HCT116 (cell line): ENCODE results near the gene KCTD15. TPM values are rescaled to one million over a fixed set of nuclear protein-coding genes. Genes with fewer than 3 reads are reported as not detected.

Source experiments
- ATAC-seq: fragments of 200-7000 bp; cut with Tn5 transposase; 2 replicates; pipeline ENCODE4 v1.9.1; 2020; ENCODE audit warnings: mild to moderate bottlenecking, moderate library complexity
- BruUV-seq: library from RNA; stranded (reverse); fragments of 400-500 nt; replicated peaks from 2 replicates; lab custom pipeline; 2021; lab: Mats Ljungman, UMichigan
- CTCF ChIA-PET: fragments of 300-600 bp; sonication (Branson Sonifier 250); formaldehyde crosslinking; loops from one replicate; lab custom pipeline; 2021; ENCODE audit warnings: antibody characterized with exemption; lab: Charles Lee
- POLR2A ChIA-PET: fragments of 300-600, 350-600 bp; sonication (Branson Sonifier 250); formaldehyde crosslinking; loops from one replicate; lab custom pipeline; 2021; ENCODE audit warnings: antibody characterized with exemption; lab: Charles Lee
- RAD21 ChIA-PET, 2 experiments: fragments of 300-600 bp; sonication (Branson Sonifier 250); formaldehyde crosslinking; loops; one replicate each; lab custom pipeline; 2023; ENCODE audit warnings: low total read pairs in 2 of 2; ENCODE audit not compliant: uncharacterized antibody in 2 of 2, unreplicated experiment in 2 of 2, low non-redundant PET in 1 of 2; lab: Charles Lee
- DNase-seq: peaks from one replicate; pipeline ENCODE4 v3.0.0-alpha.2; 2010; ENCODE audit warnings: low read depth, low spot score
- H2AFZ ChIP-seq: fragments of 200-600 bp; shearing (Covaris generic), sonication (generic); 2 replicates; pipeline ENCODE4 v1.6.1; 2017; ENCODE audit warnings: low read depth, mixed run types, mixed read lengths, antibody characterized with exemption, low read length; ENCODE audit not compliant: poor library complexity, severe bottlenecking
- H3K27ac ChIP-seq: 2 replicates; pipeline ENCODE4 v1.5.1; 2012; ENCODE audit warnings: low read depth, low read length
- H3K27me3 ChIP-seq: fragments of 200-600 bp; sonication (generic); 2 replicates; pipeline ENCODE4 v1.6.1; 2016; ENCODE audit warnings: mixed run types, low read length, mixed read lengths; ENCODE audit not compliant: insufficient read depth
- H3K36me3 ChIP-seq, 2 experiments: fragments of 200-500 bp in 1 of 2; fragments of 200-600 bp in 1 of 2; sonication (Bioruptor generic) in 1 of 2; sonication (generic) in 1 of 2; 2 replicates each; pipeline versions ENCODE4 v1.5.1 to v1.6.1; 2014 to 2016; ENCODE audit warnings: low read length in 2 of 2, inconsistent platforms in 1 of 2, mixed read lengths in 1 of 2, mixed run types in 1 of 2; ENCODE audit not compliant: insufficient read depth in 2 of 2, control insufficient read depth in 1 of 2
- H3K4me1 ChIP-seq, 2 experiments: fragments of 200-600 bp in 1 of 2; sonication (generic) in 1 of 2; 2 replicates each; pipeline versions ENCODE4 v1.5.1 to v1.6.1; 2012 to 2017; ENCODE audit warnings: low read length in 2 of 2, inconsistent platforms in 1 of 2, mild to moderate bottlenecking in 1 of 2, mixed read lengths in 1 of 2, mixed run types in 1 of 2, moderate library complexity in 1 of 2; ENCODE audit not compliant: insufficient read depth in 2 of 2, control insufficient read depth in 1 of 2
- H3K4me2 ChIP-seq: fragments of 200-600 bp; sonication (generic); 2 replicates; pipeline ENCODE4 v1.6.1; 2017; ENCODE audit warnings: mixed run types, low read length, mixed read lengths
- H3K4me3 ChIP-seq, 2 experiments: fragments of 200-600 bp in 1 of 2; sonication (generic) in 1 of 2; replicated peaks in 1 of 2; 2 replicates each; pipeline ENCODE4 v1.5.1; 2011 to 2016; ENCODE audit warnings: low read length in 2 of 2, control low read depth in 1 of 2, low read depth in 1 of 2, mild to moderate bottlenecking in 1 of 2, mixed read lengths in 1 of 2, mixed run types in 1 of 2
- H3K79me2 ChIP-seq: fragments of 200-600 bp; sonication (generic); 2 replicates; pipeline ENCODE4 v1.6.1; 2017; ENCODE audit warnings: mild to moderate bottlenecking, mixed run types, low read length, moderate library complexity, mixed read lengths; ENCODE audit not compliant: insufficient read depth
- H3K9ac ChIP-seq: fragments of 200-600 bp; sonication (generic); 2 replicates; pipeline ENCODE4 v1.6.1; 2016; ENCODE audit warnings: low read length, mixed read lengths
- H3K9me2 ChIP-seq: fragments of 200-600 bp; sonication (generic), shearing (Covaris generic); 2 replicates; pipeline ENCODE4 v1.6.1; 2017; ENCODE audit warnings: mixed run types, mild to moderate bottlenecking, moderate library complexity; ENCODE audit not compliant: insufficient read depth
- H3K9me3 ChIP-seq, 2 experiments: fragments of 200-500 bp in 1 of 2; fragments of 200-600 bp in 1 of 2; sonication (Bioruptor generic) in 1 of 2; sonication (generic) in 1 of 2; 2 replicates each; pipeline ENCODE4 v1.6.1; 2014 to 2017; ENCODE audit warnings: low read length in 2 of 2, mixed read lengths in 2 of 2, inconsistent platforms in 1 of 2, low read depth in 1 of 2, mild to moderate bottlenecking in 1 of 2, mixed run types in 1 of 2, moderate library complexity in 1 of 2; ENCODE audit not compliant: control insufficient read depth in 1 of 2, insufficient read depth in 1 of 2
- H4K20me1 ChIP-seq: fragments of 200-600 bp; sonication (generic), shearing (Covaris generic); 2 replicates; pipeline ENCODE4 v1.6.1; 2017; ENCODE audit warnings: mixed run types, mild to moderate bottlenecking, moderate library complexity; ENCODE audit not compliant: insufficient read depth
- CBX3 ChIP-seq: IDR thresholded peaks from 2 replicates; pipeline ENCODE4 v1.6.1; 2012; ENCODE audit warnings: low read depth
- ELF1 ChIP-seq: IDR thresholded peaks from 2 replicates; pipeline ENCODE4 v1.6.1; 2012; ENCODE audit warnings: low read depth, borderline replicate concordance
- EZH2 ChIP-seq: fragments of 200-600 bp; sonication (generic); IDR thresholded peaks from 2 replicates; pipeline ENCODE4 v1.6.1; 2017; ENCODE audit warnings: antibody characterized with exemption, mixed run types
- EZH2phosphoT487 ChIP-seq: fragments of 200-600 bp; IDR thresholded peaks from 2 replicates; pipeline ENCODE4 v1.6.1; 2018; ENCODE audit warnings: antibody characterized with exemption, borderline replicate concordance
- FOSL1 ChIP-seq: IDR thresholded peaks from 2 replicates; pipeline ENCODE4 v1.6.1; 2012; ENCODE audit warnings: low read depth
- POLR2A ChIP-seq: IDR thresholded peaks from 2 replicates; pipeline ENCODE4 v1.7.0; 2011; ENCODE audit warnings: borderline replicate concordance; ENCODE audit not compliant: insufficient read depth, insufficient read length; ENCODE audit errors: extremely low read depth
- SP1 ChIP-seq: IDR thresholded peaks from 2 replicates; pipeline ENCODE4 v1.6.1; 2012; ENCODE audit warnings: low read depth
- SRF ChIP-seq: IDR thresholded peaks from 2 replicates; pipeline ENCODE4 v1.6.1; 2012; ENCODE audit warnings: low read depth
- TCF7L2 ChIP-seq: IDR thresholded peaks from 2 replicates; pipeline ENCODE4 v1.7.0; 2011; ENCODE audit warnings: borderline replicate concordance, inconsistent platforms; ENCODE audit not compliant: insufficient read depth, insufficient read length; ENCODE audit errors: extremely low read depth
- YY1 ChIP-seq: IDR thresholded peaks from 2 replicates; pipeline ENCODE4 v1.6.1; 2011; ENCODE audit warnings: low read length, low read depth, moderate library complexity, mild to moderate bottlenecking; ENCODE audit not compliant: insufficient replicate concordance; ENCODE audit errors: extremely low read depth
- ZFX ChIP-seq: fragments of 450-650 bp; IDR thresholded peaks from 2 replicates; pipeline ENCODE4 v1.6.1; 2017
- ZNF274 ChIP-seq: fragments of 200-500 bp; sonication (Bioruptor generic); IDR thresholded peaks from 2 replicates; pipeline ENCODE4 v1.6.1; 2014; ENCODE audit warnings: mild to moderate bottlenecking, low read depth, low read length, inconsistent platforms
- intact Hi-C: fragments of 100-400 bp; cut with micrococcal nuclease; formaldehyde crosslinking; loops from 2 replicates; pipeline ENCODE4 v1.10.0; 2022
- total RNA-seq: library from RNA; stranded (reverse); gene quantifications from one replicate; pipeline ENCODE4 v1.2.1, GENCODE V29; 2021; ENCODE audit not compliant: unreplicated experiment
- TF ChIP-seq, protein P1 (sequence below): IDR thresholded peaks from 2 replicates; pipeline ENCODE4 v1.6.1; 2012
- TF ChIP-seq, protein P2 (sequence below): IDR thresholded peaks from 2 replicates; pipeline ENCODE4 v1.6.1; 2011; ENCODE audit warnings: mild to moderate bottlenecking, low read length, moderate library complexity; ENCODE audit not compliant: insufficient replicate concordance; ENCODE audit errors: extremely low read depth
- TF ChIP-seq, protein P3 (sequence below), 3 experiments: fragments of 200-600 bp in 1 of 3; sonication (generic) in 1 of 3; IDR thresholded peaks in 2 of 3; conservative IDR thresholded peaks in 1 of 3; 2 replicates each; pipeline ENCODE4 v1.5.1; 2012 to 2017; ENCODE audit warnings: low read depth in 2 of 3, low read length in 2 of 3, antibody characterized with exemption in 1 of 3, borderline replicate concordance in 1 of 3, control low read depth in 1 of 3, mild to moderate bottlenecking in 1 of 3, mixed read lengths in 1 of 3, mixed run types in 1 of 3, moderate library complexity in 1 of 3; ENCODE audit not compliant: insufficient read depth in 1 of 3

Gene KCTD15
- total RNA-seq, 1 experiment from 2014 or later: 29.2 TPM

DNA sequence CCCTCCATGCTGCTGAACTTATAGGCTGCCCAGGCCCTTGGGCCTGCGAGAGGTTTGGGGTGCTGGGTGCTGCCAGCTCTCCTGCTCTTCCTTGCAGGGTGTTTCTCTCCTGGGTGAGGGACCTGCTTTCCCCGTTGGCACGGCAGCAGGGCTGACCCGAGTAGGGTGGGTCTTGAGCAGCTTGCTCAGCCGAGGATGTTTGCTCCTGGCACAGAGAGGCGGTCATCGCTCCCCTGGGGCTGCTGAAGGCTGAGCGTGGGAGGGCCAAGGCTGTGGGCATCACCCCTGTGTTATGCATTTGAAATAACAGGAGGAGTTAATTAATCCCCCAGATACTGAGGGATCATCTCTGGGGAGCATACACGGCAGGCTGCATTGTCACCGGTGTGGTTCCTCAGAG, 5.3 kb downstream of the KCTD15 start:
- no peak overlapping the region for H3K9ac ChIP-seq
- RAD21 ChIA-PET: no interaction called here
- H3K36me3 ChIP-seq: no peaks in the 10 kb centered on the region; a peak in 1 of 4 replicates

More for the DNA sequence above, 5.3 kb downstream of the KCTD15 start:
- H3K9me3 ChIP-seq: no peaks in the 10 kb centered on the region
- BruUV-seq: no TSS peak
- no peak for DNase-seq
- H3K27ac ChIP-seq: no peak overlapping the region
- H3K4me1 ChIP-seq: peaks cover 0 to 7% of the 10 kb centered on the region in 2 experiments; a peak in 1 of 4 replicates
- TF ChIP-seq ELF1 (no peak), ZFX (no peak), EZH2phosphoT487 (no peak), ZNF274 (no peak), EZH2 (no peak), CBX3 (no peak), TCF7L2 (no peak), FOSL1 (no peak), POLR2A (no peak), YY1 (no peak), SRF (no peak), SP1 (no peak)
- TF ChIP-seq, protein P1, sequence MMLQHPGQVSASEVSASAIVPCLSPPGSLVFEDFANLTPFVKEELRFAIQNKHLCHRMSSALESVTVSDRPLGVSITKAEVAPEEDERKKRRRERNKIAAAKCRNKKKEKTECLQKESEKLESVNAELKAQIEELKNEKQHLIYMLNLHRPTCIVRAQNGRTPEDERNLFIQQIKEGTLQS: no peak
- TF ChIP-seq, protein P2, sequence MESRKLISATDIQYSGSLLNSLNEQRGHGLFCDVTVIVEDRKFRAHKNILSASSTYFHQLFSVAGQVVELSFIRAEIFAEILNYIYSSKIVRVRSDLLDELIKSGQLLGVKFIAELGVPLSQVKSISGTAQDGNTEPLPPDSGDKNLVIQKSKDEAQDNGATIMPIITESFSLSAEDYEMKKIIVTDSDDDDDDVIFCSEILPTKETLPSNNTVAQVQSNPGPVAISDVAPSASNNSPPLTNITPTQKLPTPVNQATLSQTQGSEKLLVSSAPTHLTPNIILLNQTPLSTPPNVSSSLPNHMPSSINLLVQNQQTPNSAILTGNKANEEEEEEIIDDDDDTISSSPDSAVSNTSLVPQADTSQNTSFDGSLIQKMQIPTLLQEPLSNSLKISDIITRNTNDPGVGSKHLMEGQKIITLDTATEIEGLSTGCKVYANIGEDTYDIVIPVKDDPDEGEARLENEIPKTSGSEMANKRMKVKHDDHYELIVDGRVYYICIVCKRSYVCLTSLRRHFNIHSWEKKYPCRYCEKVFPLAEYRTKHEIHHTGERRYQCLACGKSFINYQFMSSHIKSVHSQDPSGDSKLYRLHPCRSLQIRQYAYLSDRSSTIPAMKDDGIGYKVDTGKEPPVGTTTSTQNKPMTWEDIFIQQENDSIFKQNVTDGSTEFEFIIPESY: no peak
- TF ChIP-seq, protein P3, sequence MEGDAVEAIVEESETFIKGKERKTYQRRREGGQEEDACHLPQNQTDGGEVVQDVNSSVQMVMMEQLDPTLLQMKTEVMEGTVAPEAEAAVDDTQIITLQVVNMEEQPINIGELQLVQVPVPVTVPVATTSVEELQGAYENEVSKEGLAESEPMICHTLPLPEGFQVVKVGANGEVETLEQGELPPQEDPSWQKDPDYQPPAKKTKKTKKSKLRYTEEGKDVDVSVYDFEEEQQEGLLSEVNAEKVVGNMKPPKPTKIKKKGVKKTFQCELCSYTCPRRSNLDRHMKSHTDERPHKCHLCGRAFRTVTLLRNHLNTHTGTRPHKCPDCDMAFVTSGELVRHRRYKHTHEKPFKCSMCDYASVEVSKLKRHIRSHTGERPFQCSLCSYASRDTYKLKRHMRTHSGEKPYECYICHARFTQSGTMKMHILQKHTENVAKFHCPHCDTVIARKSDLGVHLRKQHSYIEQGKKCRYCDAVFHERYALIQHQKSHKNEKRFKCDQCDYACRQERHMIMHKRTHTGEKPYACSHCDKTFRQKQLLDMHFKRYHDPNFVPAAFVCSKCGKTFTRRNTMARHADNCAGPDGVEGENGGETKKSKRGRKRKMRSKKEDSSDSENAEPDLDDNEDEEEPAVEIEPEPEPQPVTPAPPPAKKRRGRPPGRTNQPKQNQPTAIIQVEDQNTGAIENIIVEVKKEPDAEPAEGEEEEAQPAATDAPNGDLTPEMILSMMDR (IDR thresholded peaks at IDR 0.05 in 2 of 3, conservative IDR thresholded peaks at IDR 0.05 in 1 of 3; ENCODE audit: borderline replicate concordance in 1 of 3, insufficient read depth in 1 of 3, low read depth in 2 of 3, low read length in 2 of 3): no peak
- no peak overlapping the region for H2AFZ ChIP-seq
- no peaks in the 10 kb centered on the region for H4K20me1 ChIP-seq
- H3K27me3 ChIP-seq: no peaks in the 10 kb centered on the region
- no peak overlapping the region for H3K4me3 ChIP-seq
- intact Hi-C loops: no loop called here
- no peaks in the 10 kb centered on the region for H3K79me2 ChIP-seq
- no peak for ATAC-seq
- POLR2A ChIA-PET: no interaction called here
- CTCF ChIA-PET: no interaction called here
- no peak overlapping the region for H3K4me2 ChIP-seq
- H3K9me2 ChIP-seq: no peaks in the 10 kb centered on the region
